ENCODE measurements around the gene C10orf71.

C10orf71 gene

GRCh38 chr10:49298983-49299815, at the start of gene C10orf71:
TSS of gene C10orf71 (plus strand) at chr10:49299170. CDS start at chr10:49322546, 23,376 bp downstream.
- DNase-seq: no peak

GRCh38 chr10:49252313-49253034, 46.5 kb upstream of the C10orf71 start:
- DNase-seq: no peak

- DNase-seq: no peak
These were observed 45.5 kb upstream of the C10orf71 start for GRCh38 chr10:49253340-49253906.

- DNase-seq: no peak
These were observed 44.8 kb upstream of the C10orf71 start for GRCh38 chr10:49254150-49254549.

GRCh38 chr10:49254556-49255318, 44.2 kb upstream of the C10orf71 start:
- DNase-seq: no peak

- DNase-seq: no peak
These were observed 43.1 kb upstream of the C10orf71 start for GRCh38 chr10:49255883-49256282.

GRCh38 chr10:49257154-49257553, 41.8 kb upstream of the C10orf71 start:
- no peak for DNase-seq

GRCh38 chr10:49257626-49258349, 41.2 kb upstream of the C10orf71 start:
- no peak for DNase-seq

GRCh38 chr10:49258350-49258683, 40.7 kb upstream of the C10orf71 start:
- no peak for DNase-seq

- DNase-seq: no peak
These were observed 38.2 kb upstream of the C10orf71 start for GRCh38 chr10:49260644-49261296.

- no peak for DNase-seq
These were observed 35.4 kb upstream of the C10orf71 start for GRCh38 chr10:49263591-49263990.

- DNase-seq: no peak
These were observed 34.7 kb upstream of the C10orf71 start for GRCh38 chr10:49264177-49264677.

- DNase-seq: no peak
These were observed 33.1 kb upstream of the C10orf71 start for GRCh38 chr10:49265885-49266284.

GRCh38 chr10:49268185-49268584, 30.8 kb upstream of the C10orf71 start:
- DNase-seq: no peak

GRCh38 chr10:49269523-49269922, 29.4 kb upstream of the C10orf71 start:
- DNase-seq: no peak

GRCh38 chr10:49270565-49270964, 28.4 kb upstream of the C10orf71 start:
- DNase-seq: no peak

GRCh38 chr10:49271346-49271745, 27.6 kb upstream of the C10orf71 start:
- DNase-seq: no peak

GRCh38 chr10:49272251-49273081, 26.5 kb upstream of the C10orf71 start:
- no peak for DNase-seq

GRCh38 chr10:49273082-49273465, 25.9 kb upstream of the C10orf71 start:
- DNase-seq: no peak

- no peak for DNase-seq
These were observed 25.3 kb upstream of the C10orf71 start for GRCh38 chr10:49273626-49274025.

- no peak for DNase-seq
These were observed 24.1 kb upstream of the C10orf71 start for GRCh38 chr10:49274886-49275285.
